C4-2B (cell line): ENCODE results near the gene LDB2.

ENCODE experiments used
- H3K27ac ChIP-seq: fragments of 450-650 bp; 2 replicates; pipeline ENCODE4 v1.5.1; 2017
- ZFX ChIP-seq: fragments of 450-650 bp; IDR thresholded peaks from 2 replicates; pipeline ENCODE4 v1.6.1; 2017
- TF ChIP-seq, protein P1 (sequence below): fragments of 450-650 bp; conservative IDR thresholded peaks from 2 replicates; pipeline ENCODE4 v1.5.1; 2017; ENCODE audit warnings: mild to moderate bottlenecking

LDB2 gene

GRCh38 chr4:16758816-16759215 is 139.6 kb downstream of the LDB2 start:
- no peak overlapping the region for H3K27ac ChIP-seq
- no peak for TF ChIP-seq ZFX
- TF ChIP-seq, protein P1, sequence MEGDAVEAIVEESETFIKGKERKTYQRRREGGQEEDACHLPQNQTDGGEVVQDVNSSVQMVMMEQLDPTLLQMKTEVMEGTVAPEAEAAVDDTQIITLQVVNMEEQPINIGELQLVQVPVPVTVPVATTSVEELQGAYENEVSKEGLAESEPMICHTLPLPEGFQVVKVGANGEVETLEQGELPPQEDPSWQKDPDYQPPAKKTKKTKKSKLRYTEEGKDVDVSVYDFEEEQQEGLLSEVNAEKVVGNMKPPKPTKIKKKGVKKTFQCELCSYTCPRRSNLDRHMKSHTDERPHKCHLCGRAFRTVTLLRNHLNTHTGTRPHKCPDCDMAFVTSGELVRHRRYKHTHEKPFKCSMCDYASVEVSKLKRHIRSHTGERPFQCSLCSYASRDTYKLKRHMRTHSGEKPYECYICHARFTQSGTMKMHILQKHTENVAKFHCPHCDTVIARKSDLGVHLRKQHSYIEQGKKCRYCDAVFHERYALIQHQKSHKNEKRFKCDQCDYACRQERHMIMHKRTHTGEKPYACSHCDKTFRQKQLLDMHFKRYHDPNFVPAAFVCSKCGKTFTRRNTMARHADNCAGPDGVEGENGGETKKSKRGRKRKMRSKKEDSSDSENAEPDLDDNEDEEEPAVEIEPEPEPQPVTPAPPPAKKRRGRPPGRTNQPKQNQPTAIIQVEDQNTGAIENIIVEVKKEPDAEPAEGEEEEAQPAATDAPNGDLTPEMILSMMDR: no peak

DNA sequence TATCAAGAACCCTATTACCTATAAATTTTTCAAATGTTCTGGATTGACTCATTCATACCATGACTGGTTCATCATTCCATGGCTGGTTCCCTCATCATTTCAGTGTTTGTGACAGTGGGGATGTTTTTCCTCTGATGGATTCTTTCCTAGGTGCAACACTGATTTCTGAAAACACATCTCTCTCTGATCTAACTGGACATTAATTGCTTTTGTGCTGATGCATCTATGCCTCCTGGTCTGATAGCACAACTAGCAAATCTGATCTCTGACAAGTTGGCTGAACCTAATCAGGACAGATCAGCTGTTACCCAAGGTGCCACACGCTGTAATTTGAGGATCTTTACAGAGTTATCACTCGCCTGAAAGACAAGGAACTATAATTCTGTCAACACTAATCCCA is 140.2 kb downstream of the LDB2 start:
- H3K27ac ChIP-seq: no peak overlapping the region
- TF ChIP-seq, protein P1: no peak
- no peak for TF ChIP-seq ZFX

DNA sequence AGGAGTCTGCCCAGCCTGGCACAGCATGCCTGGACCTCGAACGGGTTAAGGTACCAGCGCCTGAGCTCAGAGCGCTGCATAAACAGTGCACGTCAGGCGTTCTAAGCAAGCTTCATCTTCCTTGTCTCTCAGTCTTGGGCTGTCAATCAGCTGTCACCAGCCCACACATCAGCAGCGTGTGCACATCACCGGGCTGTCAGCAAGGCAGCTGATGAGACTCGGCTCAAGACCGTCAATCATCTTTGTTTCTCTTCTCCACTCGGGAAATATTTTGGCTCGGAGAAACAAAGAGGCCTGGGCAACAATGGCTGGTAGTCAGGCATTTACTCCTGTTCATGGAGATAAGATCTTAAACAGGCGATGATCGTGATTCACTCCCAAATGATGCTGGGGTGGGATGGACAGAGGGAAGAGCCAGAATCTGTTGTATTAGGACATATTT is 141.3 kb downstream of the LDB2 start:
- no peak overlapping the region for H3K27ac ChIP-seq
- no peak for TF ChIP-seq ZFX
- TF ChIP-seq, protein P1: no peak

DNA sequence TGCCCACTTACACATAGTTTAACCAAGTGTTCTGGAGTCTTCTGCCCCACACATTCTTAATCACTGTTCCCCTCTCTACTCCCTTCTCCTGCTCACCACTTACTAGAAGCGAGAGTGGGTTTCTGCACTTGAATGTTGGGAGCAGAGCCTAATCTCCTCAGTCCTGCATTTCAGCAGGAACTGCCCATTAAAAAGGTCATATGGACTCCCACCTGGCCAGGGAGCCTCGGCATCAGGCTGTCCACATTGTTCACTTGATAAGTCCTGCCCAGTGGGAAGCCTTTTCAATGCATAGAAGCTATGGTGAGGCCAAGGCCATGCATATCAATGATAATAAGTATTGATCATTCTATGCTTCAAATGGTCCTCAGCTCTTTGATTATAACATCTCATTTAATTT is 144.3 kb downstream of the LDB2 start:
- TF ChIP-seq ZFX: no peak
- TF ChIP-seq, protein P1: no peak
- no peak overlapping the region for H3K27ac ChIP-seq

- TF ChIP-seq, protein P1: peak; percentile 23; the same call in 1 of the 2 replicates
- TF ChIP-seq ZFX: no peak
- no peak overlapping the region for H3K27ac ChIP-seq
Observed at GRCh38 chr4:16752150-16752549, 146.3 kb downstream of the LDB2 start.

GRCh38 chr4:16750882-16751642 is 147.4 kb downstream of the LDB2 start:
- H3K27ac ChIP-seq: no peak overlapping the region
- TF ChIP-seq ZFX: no peak
- TF ChIP-seq, protein P1: no peak

DNA sequence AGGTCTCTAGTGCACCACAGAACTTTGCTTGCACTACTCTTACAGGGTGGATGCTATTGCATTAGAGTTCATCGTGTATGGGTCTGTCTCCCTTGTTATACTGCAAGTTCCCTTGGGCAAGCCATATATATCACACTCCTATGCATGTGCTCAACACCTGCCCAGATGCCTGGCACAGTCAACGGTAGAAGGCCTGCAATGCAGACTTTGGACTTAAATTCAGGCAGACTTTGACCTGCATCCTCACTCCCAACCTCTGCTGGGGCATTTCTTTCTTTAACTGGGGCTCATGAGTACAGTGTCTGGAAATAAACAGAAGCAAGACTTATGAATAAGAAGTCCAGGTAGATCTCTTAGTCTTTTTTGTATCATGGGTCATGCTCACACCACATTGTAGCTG is 148.2 kb downstream of the LDB2 start:
- H3K27ac ChIP-seq: no peak overlapping the region
- no peak for TF ChIP-seq ZFX
- TF ChIP-seq, protein P1: no peak
